Renal pelvis (tissue), 4 donors: Measurements from ENCODE around the gene PRDM5. TPM values are rescaled to one million over a fixed set of nuclear protein-coding genes. Genes with fewer than 3 reads are reported as not detected.

Experiments used
- DNase-seq: peaks from one replicate; pipeline ENCODE4 v3.0.0-alpha.2; 2013
- polyA plus RNA-seq, 3 donors: library from polyadenylated mRNA; unstranded; fragments of 120-200 nt; gene quantifications; one replicate each; pipeline ENCODE4 v1.2.1, GENCODE V29; 2013; ENCODE audit not compliant: insufficient read length in 3 of 3

PRDM5 gene
- polyA plus RNA-seq, 3 donors, result 13.7 to 18.1 (median 15.4) TPM

GRCh38 chr4:120826853-120827252 is 95.7 kb downstream of the PRDM5 start:
- DNase-seq, result no peak

- no peak for DNase-seq
These were observed 96.1 kb downstream of the PRDM5 start for GRCh38 chr4:120826449-120826848.

GRCh38 chr4:120824946-120825345 is 97.6 kb downstream of the PRDM5 start:
- DNase-seq, result no peak

GRCh38 chr4:120821977-120822376 is 100.5 kb downstream of the PRDM5 start:
- no peak for DNase-seq

DNA sequence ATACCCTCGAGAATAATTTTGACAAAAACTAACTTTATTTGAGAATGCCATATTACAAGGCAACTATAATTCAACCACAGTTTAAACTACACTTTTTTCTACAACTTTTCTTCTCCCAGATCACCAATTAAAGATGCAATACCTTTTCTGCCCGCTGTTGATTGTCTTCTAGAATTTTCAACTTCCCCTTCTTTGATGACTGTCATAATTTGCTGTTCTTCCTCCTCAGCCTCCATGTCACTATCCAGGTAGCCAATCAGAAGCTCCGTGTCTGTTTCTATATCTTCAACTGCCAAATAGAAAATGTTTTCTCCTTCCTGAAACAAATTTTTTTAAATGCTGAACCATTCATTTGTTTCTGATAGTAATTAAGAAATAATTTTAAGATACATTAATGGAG is 101.5 kb downstream of the PRDM5 start:
- no peak for DNase-seq

GRCh38 chr4:120819805-120820437 is 102.6 kb downstream of the PRDM5 start:
- no peak for DNase-seq

DNA sequence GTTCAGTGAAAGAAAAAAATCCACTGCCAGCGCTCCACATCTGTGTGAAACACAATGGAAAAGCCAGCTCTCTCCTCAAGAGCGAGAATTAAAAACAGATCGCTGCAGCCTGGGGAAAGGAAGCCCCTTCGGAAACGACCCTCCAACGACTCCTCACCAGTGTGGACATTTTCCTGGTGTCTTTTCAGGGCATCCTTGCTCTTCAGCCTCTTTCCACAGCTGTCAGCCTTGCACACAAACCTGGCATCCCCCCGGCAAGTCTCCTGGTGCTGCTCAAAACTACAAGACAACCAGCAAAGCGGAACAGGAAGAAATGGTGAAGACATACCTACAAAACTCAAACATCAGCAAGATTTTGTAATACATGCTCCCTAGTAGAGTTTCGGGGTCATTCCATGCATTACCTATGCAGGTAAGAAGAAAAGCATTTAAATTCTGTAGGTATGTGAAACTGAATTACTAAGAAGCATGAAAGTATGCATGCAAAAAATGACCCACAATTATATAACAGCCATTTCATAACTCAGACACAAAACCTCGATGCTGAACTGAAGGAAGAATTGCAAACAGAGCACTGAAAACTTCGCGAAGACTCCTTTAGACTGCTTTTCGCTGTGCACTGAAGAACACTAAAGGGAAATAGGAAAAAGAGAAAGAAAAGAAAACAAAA is 106.1 kb downstream of the PRDM5 start:
- no peak for DNase-seq

DNA sequence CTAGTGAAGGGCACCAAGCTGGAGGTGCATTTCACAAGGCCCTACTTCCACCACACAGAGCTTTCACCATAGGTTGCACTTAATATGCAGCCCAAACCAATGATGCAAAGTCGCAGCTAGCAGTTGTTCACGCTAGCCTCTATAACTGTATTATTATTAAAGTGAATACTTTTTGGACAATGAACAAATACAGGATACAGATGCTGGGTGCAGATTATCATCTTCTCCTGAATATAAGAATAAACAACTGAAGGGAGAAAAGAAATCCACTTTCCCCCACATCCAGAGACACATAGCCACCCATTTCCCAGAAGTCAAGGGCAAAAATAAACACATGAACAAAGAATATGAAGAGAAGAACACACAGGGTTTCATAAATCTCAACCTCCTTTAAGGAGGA is 107.2 kb downstream of the PRDM5 start:
- no peak for DNase-seq

DNA sequence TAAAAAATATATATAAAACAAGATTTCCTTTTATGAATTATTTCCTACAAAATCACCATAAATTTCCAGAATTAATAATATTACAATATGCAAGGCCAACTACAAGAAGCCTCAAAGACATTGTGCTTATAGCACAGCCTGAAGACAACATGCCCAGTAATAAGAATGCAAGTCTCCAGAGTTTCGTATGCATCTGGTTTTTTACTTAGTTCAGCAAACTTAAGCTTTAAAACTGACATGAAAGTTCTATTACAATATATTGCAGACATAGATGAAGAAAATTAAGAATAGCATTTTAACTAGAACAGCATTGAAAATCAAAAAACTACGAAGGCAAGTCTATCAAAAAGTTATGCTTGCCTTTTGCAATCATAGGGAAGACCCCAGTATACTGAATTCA is 107.6 kb downstream of the PRDM5 start:
- DNase-seq, result no peak

DNA sequence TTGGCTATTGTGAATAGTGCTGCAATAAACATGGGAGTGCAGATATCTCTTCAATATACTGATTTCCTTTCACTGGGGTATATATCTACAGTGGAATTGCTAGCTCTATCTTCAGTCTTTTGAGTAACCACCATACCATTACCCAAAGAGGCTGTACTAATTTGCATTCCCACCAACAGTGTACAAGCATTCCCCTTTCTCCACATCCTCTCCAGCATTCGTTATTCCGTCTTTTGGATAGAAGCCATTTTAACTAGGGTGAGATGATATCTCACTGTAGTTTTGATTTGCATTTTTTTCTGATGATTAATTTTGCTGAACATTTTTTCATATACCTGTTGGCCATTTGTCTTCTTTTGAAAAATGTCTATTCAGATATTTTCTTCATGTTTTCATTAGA is 110.3 kb downstream of the PRDM5 start:
- DNase-seq, result no peak

DNA sequence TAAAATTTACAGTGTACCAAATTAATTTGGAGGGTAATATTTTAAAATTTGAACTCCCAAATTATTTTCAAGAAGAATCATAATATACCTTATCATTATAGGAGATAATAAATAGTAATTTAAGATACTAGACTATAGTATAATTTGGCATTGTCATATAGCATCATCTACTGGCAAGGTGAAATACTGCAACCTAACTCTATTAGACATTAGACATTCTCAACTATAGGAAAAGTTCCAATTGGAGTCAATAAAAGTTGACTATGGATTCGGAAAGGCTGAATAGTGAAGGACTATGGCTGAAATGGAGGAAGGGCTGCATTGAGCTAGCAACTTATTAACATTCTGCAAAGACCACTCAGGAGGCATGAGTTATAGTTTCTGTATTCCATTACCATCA is 113.0 kb downstream of the PRDM5 start:
- DNase-seq, result no peak

DNA sequence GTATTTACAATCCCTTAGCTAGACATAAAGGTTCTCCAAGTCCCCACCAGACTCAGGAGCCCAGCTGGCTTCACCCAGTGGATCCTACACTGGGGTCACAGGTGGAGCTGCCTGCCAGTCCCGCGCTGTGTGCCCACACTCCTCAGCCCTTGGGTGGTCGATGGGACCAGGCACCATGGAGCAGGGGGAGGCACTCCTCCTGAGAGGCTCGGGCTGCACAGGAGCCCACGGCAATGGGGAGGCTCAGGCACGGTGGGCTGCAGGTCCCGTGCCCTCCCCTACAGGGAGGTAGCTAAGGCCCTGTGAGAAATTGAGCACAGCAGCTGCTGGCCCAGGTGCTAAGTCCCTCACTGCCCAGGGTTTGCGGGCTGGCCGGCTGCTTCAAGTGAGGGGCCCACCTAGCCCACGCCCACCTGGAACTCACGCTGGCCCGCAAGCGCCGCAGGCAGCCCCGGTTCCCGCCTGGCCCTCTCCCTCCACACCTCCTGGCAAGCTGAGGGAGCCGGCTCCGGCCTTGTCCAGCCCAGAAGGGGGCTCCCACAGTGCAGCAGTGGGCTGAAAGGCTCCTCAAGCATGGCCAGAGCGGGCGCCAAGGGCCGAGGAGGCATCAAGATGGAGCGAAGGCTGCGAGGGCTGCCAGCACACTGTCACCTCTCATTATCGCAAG is 113.9 kb downstream of the PRDM5 start:
- no peak for DNase-seq

- DNase-seq, result no peak
These were observed 121.3 kb downstream of the PRDM5 start for GRCh38 chr4:120801137-120801758.

DNA sequence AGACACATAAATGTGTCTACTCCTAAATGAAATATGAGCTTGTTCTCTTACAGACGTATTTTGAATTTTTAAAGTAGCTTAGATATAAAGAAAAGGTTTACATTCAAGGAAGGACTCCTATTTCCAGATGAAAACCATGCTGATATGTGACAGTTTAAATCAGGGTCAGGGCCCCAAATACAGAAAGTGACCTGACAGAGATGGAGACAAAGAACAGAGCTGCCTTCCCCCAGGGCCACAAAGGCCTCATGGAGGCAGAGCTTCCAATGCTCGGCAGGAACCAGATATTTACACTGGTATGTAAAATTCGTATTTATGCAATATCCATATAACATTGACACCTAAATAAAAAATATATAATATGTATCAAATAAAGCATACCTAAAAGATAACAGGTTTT is 124.0 kb downstream of the PRDM5 start:
- DNase-seq, result no peak

DNA sequence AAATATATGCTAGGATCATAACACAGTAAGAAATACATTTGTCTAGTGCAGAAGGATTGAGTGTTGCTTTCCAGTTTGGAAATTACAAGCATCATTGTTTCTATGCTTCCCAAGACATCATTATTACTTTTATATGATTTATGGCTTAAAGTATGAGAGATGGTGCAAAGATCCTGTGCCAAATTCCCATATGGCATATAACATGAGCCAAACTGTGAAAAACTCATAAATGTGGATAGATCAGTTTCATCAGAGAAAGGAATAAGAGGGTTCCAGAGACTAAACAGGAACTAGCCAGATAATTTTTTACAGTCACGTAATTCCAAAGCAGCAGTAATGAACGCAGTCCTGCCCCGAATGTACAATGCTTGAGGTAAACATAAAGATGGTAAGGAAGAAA is 126.3 kb downstream of the PRDM5 start:
- DNase-seq, result no peak

DNA sequence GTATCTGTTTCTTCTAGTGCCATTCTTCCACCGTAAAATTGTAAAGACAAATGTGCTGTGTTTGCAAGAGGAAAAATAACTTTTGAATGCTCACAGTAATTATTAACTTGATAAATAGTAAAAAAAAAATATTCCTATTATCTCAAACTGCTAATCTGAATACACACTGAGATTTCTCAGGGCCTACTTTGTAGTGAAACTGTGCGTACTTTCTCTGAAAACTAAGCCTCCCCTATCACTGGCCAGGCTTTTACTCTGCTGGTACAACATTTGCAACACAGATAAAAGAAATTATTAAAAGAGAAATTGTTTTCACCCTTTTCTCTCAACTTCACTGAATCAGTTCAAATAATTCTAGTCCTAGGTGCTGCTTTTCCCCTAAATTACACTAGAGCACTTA is 137.3 kb downstream of the PRDM5 start:
- no peak for DNase-seq

- no peak for DNase-seq
These were observed 145.1 kb downstream of the PRDM5 start for GRCh38 chr4:120777459-120777858.

- no peak for DNase-seq
These were observed 147.1 kb downstream of the PRDM5 start for GRCh38 chr4:120775431-120775830.

DNA sequence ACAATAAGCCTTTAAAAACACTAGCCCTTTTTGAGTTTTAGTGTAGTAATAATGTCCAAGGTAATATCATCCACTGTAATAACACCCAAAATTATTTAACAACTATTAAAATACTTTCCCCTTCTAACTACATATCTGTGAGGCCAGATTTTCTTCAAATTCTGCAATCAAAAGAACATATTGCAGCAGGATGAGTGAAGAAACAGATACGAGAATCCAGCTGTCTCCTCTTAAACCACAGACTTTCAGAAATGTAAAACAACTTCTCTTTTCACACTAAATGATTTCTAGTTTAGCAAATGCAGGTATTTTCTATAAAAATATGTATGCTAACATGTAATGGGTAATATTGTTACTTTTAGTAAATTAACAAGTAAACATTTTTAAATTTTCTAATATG is 148.9 kb downstream of the PRDM5 start:
- no peak for DNase-seq

- no peak for DNase-seq
These were observed 150.6 kb downstream of the PRDM5 start for GRCh38 chr4:120771907-120772306.

- no peak for DNase-seq
These were observed 151.6 kb downstream of the PRDM5 start for GRCh38 chr4:120770897-120771296.

GRCh38 chr4:120769227-120769626 is 153.3 kb downstream of the PRDM5 start:
- no peak for DNase-seq

GRCh38 chr4:120765260-120765680 is 157.3 kb downstream of the PRDM5 start:
- peak; percentile 80 for DNase-seq
